ENCODE results near the gene CCT4.
"Not testable (repeated sequence)": the region's sequence is repeated elsewhere in the genome, so short reads cannot be mapped to it uniquely, and the experiment has no call there.

The CCT4 gene

GRCh38 chr2:61877571-61878245 is 10.7 kb downstream of the CCT4 start:
- TF ChIP-seq CTCF (IDR thresholded peaks at IDR 0.05; ENCODE audit: low read depth, low read length) = no peak
- H3K4me3 ChIP-seq (ENCODE audit: low read depth, low read length) = no peak overlapping the region

DNA sequence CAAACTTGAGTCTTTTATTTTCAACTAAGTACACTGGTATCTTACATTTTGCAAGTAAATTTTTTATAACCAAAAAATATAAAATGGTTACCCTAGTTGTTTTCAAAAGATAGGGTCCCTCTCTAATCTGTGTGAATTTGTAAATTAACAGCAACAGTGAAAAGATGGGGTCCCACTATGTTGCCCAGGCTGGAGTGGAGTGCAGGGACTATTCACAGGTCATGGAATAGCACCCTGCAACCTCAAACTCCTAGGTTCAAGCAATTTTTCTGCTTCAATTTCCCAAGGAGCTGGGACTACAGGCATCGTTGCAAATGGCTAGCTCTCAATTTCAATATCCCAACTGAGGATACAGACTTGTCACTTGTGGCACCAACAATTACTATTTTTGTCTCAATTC is 12.1 kb downstream of the CCT4 start:
- H3K4me3 ChIP-seq (ENCODE audit: low read depth, low read length) = no peak overlapping the region
- TF ChIP-seq CTCF (IDR thresholded peaks at IDR 0.05; ENCODE audit: low read depth, low read length) = no peak

DNA sequence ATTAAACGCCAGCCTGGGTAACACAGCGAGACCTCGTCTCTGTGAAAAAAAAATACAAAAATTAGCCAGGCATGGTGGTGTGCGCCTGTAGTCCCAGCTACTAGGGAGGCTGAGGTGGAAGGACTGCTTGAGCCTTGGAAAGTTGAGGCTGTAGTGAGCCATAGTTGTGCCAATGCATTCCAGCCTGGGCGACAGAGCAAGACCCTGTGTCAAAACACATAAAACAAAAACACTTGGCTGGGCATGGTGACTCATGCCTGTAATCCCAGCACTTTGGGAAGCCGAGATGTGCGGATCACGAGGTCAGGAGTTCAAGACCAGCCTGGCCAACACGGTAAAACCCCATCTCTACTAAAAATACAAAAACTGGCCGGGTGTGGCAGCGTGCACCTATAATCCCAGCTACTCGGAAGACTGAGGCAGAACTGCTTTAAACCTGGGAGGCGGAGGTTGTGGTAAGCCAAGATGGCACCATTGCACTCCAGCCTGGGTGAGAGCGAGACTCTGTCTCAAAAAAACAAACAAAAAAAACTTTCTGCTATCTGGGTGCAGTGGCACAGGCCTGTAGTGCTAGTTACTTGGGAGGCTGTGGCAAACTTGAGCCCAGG is 21.9 kb downstream of the CCT4 start:
- H3K4me3 ChIP-seq (ENCODE audit: low read depth, low read length) = not testable (repeated sequence)

GRCh38 chr2:61862085-61862484 is 26.4 kb downstream of the CCT4 start:
- TF ChIP-seq CTCF (IDR thresholded peaks at IDR 0.05; ENCODE audit: low read depth, low read length) = no peak

GRCh38 chr2:61857224-61857623 is 31.2 kb downstream of the CCT4 start:
- TF ChIP-seq CTCF (IDR thresholded peaks at IDR 0.05; ENCODE audit: low read depth, low read length) = no peak
- H3K4me3 ChIP-seq (ENCODE audit: low read depth, low read length) = no peak overlapping the region

More at GRCh38 chr2:61862085-61862484, 26.4 kb downstream of the CCT4 start:
- no peak overlapping the region for H3K4me3 ChIP-seq (ENCODE audit: low read depth, low read length)

DNA sequence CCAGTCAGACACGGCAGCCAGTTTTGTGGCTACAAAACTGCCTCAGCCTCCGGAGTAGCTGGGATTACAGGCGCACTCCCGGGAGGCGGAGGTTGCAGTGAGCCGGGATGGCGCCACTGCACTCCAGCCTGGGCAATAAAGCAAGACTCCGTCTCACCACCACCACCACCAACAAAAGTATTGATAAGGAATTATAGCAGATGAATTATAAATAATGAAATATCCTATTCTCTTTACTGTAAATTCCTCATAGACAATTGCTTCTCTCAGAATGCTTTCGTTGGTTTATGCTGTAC is 33.2 kb downstream of the CCT4 start:
- no peak for TF ChIP-seq CTCF (IDR thresholded peaks at IDR 0.05; ENCODE audit: low read depth, low read length)
- H3K4me3 ChIP-seq (ENCODE audit: low read depth, low read length) = peak overlapping the region; percentile 83

- TF ChIP-seq CTCF (IDR thresholded peaks at IDR 0.05; ENCODE audit: low read depth, low read length) = 0 out of 2 replicates have a peak, but pooled peaks have one; percentile 13
- H3K4me3 ChIP-seq (ENCODE audit: low read depth, low read length) = peak overlapping the region; percentile 83
These were observed 33.7 kb downstream of the CCT4 start for GRCh38 chr2:61854564-61855317.
